HG02884 (cell line): ENCODE data around the gene CDK10.
"Not testable (repeated sequence)": the region's sequence is repeated elsewhere in the genome, so short reads cannot be mapped to it uniquely, and the experiment has no call there.

Experiments used
- ATAC-seq: cut with Tn5 transposase; IDR thresholded peaks from one replicate; pipeline ENCODE4 v1.9.1; 2021; ENCODE audit warnings: mild to moderate bottlenecking, moderate library complexity; ENCODE audit not compliant: unreplicated experiment

CDK10 gene

GRCh38 chr16:89667633-89668032, 18.9 kb upstream of the CDK10 start:
- ATAC-seq: no peak

- no peak for ATAC-seq
Measured at GRCh38 chr16:89668790-89669158, 17.7 kb upstream of the CDK10 start.

GRCh38 chr16:89669755-89670154, 16.7 kb upstream of the CDK10 start:
- no peak for ATAC-seq

GRCh38 chr16:89670496-89671431, 15.7 kb upstream of the CDK10 start:
- ATAC-seq: no peak

GRCh38 chr16:89671565-89671964, 14.9 kb upstream of the CDK10 start:
- ATAC-seq: not testable (repeated sequence)

GRCh38 chr16:89672177-89672941, 14.1 kb upstream of the CDK10 start:
- no peak for ATAC-seq

- no peak for ATAC-seq
Measured at GRCh38 chr16:89678258-89678657, 8.2 kb upstream of the CDK10 start.

GRCh38 chr16:89685916-89686315, 573 bp upstream of the CDK10 start:
- ATAC-seq: no peak

GRCh38 chr16:89687092-89687940, 827 bp downstream of the CDK10 start:
- peak; percentile 18 for ATAC-seq

- ATAC-seq: no peak
Measured at GRCh38 chr16:89688395-89688794, 1.9 kb downstream of the CDK10 start.

- no peak for ATAC-seq
Measured at GRCh38 chr16:89689142-89689541, 2.7 kb downstream of the CDK10 start.

- not testable (repeated sequence) for ATAC-seq
Measured at GRCh38 chr16:89689621-89690020, 3.1 kb downstream of the CDK10 start.

GRCh38 chr16:89690392-89690901, 4.0 kb downstream of the CDK10 start:
- no peak for ATAC-seq

GRCh38 chr16:89691231-89691985, 4.9 kb downstream of the CDK10 start:
- ATAC-seq: no peak

GRCh38 chr16:89691986-89692569, 5.6 kb downstream of the CDK10 start:
- no peak for ATAC-seq

GRCh38 chr16:89693289-89693731, 6.8 kb downstream of the CDK10 start:
- ATAC-seq: no peak

- ATAC-seq: no peak
Measured at GRCh38 chr16:89693931-89694783, 7.7 kb downstream of the CDK10 start.

- not testable (repeated sequence) for ATAC-seq
Measured at GRCh38 chr16:89694784-89695085, 8.2 kb downstream of the CDK10 start.
